ENCODE measurements around the gene PRCD.
"Not testable (repeated sequence)": the region's sequence is repeated elsewhere in the genome, so short reads cannot be mapped to it uniquely, and the experiment has no call there.

Gene PRCD

DNA sequence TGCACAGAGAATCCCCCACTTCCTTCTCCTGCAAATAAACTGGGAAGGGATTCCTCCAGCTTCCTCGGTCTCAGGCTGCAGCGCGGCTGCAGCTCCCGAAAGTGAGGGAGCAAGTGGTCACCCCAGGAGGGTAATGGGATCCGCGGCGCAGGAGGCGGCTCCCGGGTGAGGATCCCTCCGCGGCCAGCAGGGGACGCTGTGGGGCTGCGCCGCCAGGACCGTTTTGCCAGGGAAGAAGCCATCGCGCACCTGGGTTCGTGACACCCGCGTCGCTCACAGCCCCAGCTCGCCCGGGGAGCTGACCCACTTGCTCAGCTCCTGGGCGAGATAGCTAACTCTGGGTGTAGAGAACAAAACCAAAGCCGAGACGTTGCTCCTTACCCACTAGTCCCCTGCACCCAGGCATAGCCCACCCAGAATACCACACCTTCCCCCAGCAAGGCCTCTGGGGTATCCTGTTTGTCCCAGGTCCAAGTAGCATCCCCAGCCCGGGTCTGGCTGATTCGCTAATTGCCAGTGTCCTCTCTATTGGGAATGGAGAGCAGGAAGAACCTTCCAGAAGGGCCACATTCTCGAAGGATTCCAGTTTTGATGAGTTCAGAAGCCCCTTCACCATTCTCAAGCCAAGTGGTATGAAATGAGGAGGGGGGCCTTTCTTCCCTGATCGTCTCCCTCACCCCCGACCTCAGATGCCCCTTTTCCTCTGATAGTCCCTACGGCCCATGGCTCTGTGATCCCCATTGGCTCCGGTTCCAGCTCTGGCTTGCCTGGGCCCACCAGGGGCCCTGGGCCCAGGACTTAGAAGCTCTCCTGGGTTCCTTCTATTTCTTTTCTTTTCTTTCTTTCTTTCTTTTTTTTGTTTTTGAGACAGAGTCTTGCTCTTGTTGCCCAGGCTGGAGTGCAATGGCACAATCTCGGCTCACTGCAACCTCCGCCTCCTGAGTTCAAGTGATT lies 16.5 kb upstream of the PRCD start:
- TF ChIP-seq, protein P1, sequence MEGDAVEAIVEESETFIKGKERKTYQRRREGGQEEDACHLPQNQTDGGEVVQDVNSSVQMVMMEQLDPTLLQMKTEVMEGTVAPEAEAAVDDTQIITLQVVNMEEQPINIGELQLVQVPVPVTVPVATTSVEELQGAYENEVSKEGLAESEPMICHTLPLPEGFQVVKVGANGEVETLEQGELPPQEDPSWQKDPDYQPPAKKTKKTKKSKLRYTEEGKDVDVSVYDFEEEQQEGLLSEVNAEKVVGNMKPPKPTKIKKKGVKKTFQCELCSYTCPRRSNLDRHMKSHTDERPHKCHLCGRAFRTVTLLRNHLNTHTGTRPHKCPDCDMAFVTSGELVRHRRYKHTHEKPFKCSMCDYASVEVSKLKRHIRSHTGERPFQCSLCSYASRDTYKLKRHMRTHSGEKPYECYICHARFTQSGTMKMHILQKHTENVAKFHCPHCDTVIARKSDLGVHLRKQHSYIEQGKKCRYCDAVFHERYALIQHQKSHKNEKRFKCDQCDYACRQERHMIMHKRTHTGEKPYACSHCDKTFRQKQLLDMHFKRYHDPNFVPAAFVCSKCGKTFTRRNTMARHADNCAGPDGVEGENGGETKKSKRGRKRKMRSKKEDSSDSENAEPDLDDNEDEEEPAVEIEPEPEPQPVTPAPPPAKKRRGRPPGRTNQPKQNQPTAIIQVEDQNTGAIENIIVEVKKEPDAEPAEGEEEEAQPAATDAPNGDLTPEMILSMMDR (IDR thresholded peaks at IDR 0.05; ENCODE audit: borderline replicate concordance, insufficient read depth, low read depth, low read length): peak; percentile 100
- no peak overlapping the region for H3K4me3 ChIP-seq (ENCODE audit: low read depth, low read length)

DNA sequence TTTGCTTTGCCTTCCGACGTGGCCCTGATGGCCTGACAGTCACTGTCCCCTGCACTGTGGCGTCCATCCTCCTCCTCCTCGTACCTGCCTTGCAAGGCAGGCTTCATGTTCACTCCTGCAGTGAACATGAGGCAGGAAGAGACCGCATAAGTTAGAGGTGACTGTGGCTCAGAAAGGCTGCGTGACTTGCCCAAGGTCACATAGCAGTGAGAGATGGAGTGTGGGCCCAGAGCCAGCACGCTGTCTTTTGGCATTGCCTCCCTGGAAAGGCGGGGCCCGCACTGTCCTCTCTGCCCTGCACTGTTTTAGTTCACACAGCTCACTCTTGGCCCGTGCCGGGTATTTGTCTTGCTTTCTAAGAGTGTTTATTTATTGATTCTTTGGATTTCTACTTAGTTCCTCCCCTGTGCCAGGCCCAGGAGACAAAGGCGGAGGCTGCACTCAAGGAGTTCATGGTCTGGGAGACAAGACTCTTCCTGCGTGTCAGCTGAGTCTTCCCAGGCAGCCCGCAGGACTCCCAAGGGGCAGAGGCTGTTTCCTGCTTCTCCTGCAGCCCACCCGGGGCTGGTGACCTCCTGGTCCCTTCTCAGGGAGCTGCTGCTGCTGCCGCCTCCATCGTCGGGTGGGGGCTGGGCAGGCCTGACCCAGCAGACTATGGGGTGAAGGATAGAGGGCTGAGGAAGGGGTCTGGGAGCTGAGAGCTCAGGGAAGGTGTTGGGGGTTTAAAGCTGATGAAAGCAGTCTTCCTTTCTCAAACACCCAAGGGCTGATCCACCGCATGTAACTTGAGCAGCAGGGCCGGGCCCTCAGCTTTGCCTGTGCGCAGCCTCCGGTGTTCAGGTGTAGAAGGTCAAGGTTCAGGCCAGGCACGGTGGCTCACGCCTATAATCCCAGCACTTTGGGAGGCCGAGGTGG lies 15.0 kb upstream of the PRCD start:
- TF ChIP-seq, protein P1 (IDR thresholded peaks at IDR 0.05; ENCODE audit: borderline replicate concordance, insufficient read depth, low read depth, low read length): no peak
- H3K4me3 ChIP-seq (ENCODE audit: low read depth, low read length): no peak overlapping the region

DNA sequence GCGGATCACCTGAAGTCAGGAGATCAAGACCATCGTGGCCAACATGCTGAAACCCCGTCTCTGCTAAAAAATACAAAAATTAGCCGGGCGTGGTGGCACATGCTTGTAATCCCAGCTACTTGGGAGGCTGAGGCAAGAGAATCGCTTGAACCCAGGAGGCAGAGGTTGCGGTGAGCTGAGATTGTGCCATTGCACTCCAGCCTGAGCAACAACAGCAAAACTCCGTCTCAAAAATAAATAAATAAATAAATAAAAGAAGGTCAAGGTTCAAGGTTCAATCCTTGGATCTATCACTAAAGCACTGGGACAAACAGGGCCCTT lies 14.4 kb upstream of the PRCD start:
- not testable (repeated sequence) for H3K4me3 ChIP-seq (ENCODE audit: low read depth, low read length)

DNA sequence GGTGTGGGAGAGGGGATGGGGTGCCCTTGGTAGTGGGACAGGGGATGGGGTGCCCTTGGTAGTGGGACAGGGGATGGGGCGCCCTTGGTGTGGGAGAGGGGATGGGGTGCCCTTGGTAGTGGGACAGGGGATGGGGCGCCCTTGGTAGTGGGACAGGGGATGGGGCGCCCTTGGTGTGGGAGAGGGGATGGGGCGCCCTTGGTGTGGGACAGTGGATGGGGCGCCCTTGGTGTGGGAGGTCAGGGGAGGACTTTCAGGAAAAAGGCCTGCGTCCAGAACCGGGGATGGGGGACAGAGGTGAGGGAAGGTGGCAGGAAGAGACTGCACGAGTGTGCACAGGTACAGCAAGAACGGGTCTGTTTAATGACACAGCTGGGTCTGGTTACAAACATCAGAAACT lies 12.8 kb upstream of the PRCD start:
- H3K4me3 ChIP-seq (ENCODE audit: low read depth, low read length): not testable (repeated sequence)

DNA sequence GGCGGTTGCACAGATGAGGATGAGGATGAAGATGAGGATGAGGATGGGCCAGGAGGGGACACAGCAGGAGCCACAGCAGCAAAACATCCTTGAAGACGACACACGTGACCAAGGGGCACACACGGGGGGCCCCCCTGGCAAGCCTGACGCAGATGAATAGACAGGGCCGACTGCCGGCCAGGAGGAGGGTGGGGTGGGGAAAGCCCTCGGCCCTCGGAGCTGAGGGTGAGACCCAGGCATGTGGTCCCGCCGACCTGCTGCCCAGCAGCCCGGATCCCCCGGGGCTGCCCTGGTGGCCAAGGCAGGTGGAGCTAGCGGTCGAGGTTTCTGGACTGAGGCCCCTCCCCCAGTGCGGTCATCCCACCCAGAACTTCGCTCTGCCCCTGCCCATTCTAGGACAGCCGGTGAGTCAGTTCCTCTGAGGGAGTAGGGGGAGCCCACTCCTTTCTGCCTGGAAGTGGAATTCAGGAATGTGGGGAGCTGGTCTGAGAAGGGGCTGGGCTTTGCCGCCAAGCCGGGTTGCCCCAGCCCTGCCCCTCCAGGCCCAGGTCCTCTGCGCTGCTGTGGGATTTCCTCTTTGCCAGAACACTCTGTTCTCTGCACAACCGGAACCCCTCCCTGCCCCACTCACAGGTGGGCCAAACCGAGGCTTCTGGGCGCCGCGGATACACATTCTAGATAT lies 12.3 kb upstream of the PRCD start:
- no peak overlapping the region for H3K4me3 ChIP-seq (ENCODE audit: low read depth, low read length)
- TF ChIP-seq, protein P1 (IDR thresholded peaks at IDR 0.05; ENCODE audit: borderline replicate concordance, insufficient read depth, low read depth, low read length): no peak

DNA sequence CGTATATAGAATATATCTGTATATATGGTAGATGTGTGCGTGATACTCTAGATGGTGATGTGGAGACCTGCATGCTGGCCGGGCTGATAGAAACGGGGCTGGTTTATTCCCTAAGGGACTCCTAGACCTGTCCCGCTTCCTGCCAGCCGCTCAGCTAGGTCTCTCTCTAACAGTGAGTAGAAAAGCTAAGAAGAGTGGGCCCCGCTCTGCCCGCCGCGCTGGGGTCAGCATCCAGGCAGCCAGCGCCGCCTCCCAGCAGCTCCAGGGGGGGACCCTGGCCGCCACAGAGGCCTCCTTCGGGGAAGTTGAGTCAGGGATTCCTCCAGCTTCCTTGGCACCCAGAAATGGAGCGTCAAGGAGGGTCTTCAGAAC lies 11.7 kb upstream of the PRCD start:
- H3K4me3 ChIP-seq (ENCODE audit: low read depth, low read length): peak overlapping the region; percentile 36

DNA sequence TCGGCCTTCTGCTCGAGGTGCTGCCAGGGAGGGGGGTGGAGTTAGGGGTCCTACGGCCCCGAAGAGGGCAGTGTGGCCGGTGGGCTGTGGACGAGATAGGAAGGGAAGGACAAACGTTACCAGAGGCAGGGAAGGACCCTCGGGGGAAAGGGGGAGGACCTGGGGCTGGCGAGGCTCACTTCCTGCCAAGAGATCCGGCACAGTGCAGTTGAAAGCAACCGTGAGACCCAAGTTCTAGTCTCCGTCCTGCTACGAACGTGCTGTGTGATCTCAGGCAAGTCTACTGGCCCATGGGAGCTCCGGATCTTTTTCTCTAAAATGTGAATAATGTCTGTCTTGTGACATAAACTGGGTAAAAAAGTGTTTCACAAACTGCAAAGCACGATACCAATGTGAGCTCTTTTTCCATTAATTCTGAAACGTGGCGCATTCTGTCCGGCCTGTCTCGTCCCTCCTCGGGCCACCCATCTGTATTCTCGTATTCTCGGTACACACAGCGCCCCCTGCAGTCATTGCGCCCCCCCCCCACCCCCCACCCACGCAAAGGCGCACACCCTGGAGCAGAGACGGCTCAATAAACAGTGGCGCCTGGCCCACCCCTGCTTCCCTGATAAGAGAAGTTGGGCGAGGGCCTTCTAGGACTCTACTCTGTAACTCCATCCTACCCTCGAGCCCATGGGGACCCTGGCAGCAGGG lies 11.2 kb upstream of the PRCD start:
- H3K4me3 ChIP-seq (ENCODE audit: low read depth, low read length): peak overlapping the region; percentile 36

More for the DNA sequence above, 11.7 kb upstream of the PRCD start:
- TF ChIP-seq, protein P1 (IDR thresholded peaks at IDR 0.05; ENCODE audit: borderline replicate concordance, insufficient read depth, low read depth, low read length): no peak

More for the DNA sequence above, 11.2 kb upstream of the PRCD start:
- TF ChIP-seq, protein P1 (IDR thresholded peaks at IDR 0.05; ENCODE audit: borderline replicate concordance, insufficient read depth, low read depth, low read length): peak; percentile 24; the same call in 1 of the 2 replicates

Measured in GM12875 (cell line).